ENCODE results near the gene DNAI7.
A peak's percentile ranks its signal among the peaks of the same experiment; 100 is the strongest.

Gene DNAI7

GRCh38 chr12:25195056-25195971, at the start of gene DNAI7, which contains the start of gene ETFRF1:
TSS of gene DNAI7 (minus strand) at chr12:25195160. CDS start at chr12:25195078, 82 bp downstream.
TSS of gene ETFRF1 (plus strand) at chr12:25195237. CDS start at chr12:25203957, 8,720 bp downstream.
- DNase-seq (ENCODE audit: low spot score) = peak; percentile 96

- DNase-seq (ENCODE audit: low spot score) = no peak
Observed at GRCh38 chr12:25243680-25243990, 48.7 kb upstream of the DNAI7 start.

GRCh38 chr12:25242981-25243679, 48.2 kb upstream of the DNAI7 start:
- peak; percentile 9 for DNase-seq (ENCODE audit: low spot score)

GRCh38 chr12:25241167-25242020, 46.4 kb upstream of the DNAI7 start:
- peak; percentile 43 for DNase-seq (ENCODE audit: low spot score)

GRCh38 chr12:25236626-25237025, 41.7 kb upstream of the DNAI7 start:
- no peak for DNase-seq (ENCODE audit: low spot score)

- no peak for DNase-seq (ENCODE audit: low spot score)
Observed at GRCh38 chr12:25236190-25236589, 41.2 kb upstream of the DNAI7 start.

GRCh38 chr12:25213338-25213737, 18.4 kb upstream of the DNAI7 start:
- no peak for DNase-seq (ENCODE audit: low spot score)

- no peak for DNase-seq (ENCODE audit: low spot score)
Observed at GRCh38 chr12:25208554-25208953, 13.6 kb upstream of the DNAI7 start.

- no peak for DNase-seq (ENCODE audit: low spot score)
Observed at GRCh38 chr12:25207846-25208245, 12.9 kb upstream of the DNAI7 start.

GRCh38 chr12:25207411-25207810, 12.5 kb upstream of the DNAI7 start:
- DNase-seq (ENCODE audit: low spot score) = no peak

GRCh38 chr12:25202137-25202536, 7.2 kb upstream of the DNAI7 start:
- DNase-seq (ENCODE audit: low spot score) = no peak

- DNase-seq (ENCODE audit: low spot score) = peak; percentile 59
Observed at GRCh38 chr12:25200703-25201102, 5.7 kb upstream of the DNAI7 start.

GRCh38 chr12:25197608-25198007, 2.6 kb upstream of the DNAI7 start:
- DNase-seq (ENCODE audit: low spot score) = no peak

- DNase-seq (ENCODE audit: low spot score) = no peak
Observed at GRCh38 chr12:25194722-25195055, 271 bp downstream of the DNAI7 start.

- DNase-seq (ENCODE audit: low spot score) = no peak
Observed at GRCh38 chr12:25194214-25194613, 746 bp downstream of the DNAI7 start.

- no peak for DNase-seq (ENCODE audit: low spot score)
Observed at GRCh38 chr12:25190793-25191192, 4.2 kb downstream of the DNAI7 start.

GRCh38 chr12:25189656-25190055, 5.3 kb downstream of the DNAI7 start:
- no peak for DNase-seq (ENCODE audit: low spot score)

GRCh38 chr12:25187781-25188180, 7.2 kb downstream of the DNAI7 start:
- DNase-seq (ENCODE audit: low spot score) = peak; percentile 81

- DNase-seq (ENCODE audit: low spot score) = peak; percentile 70
Observed at GRCh38 chr12:25186788-25187402, 8.1 kb downstream of the DNAI7 start.

GRCh38 chr12:25186038-25186787, 8.7 kb downstream of the DNAI7 start:
- DNase-seq (ENCODE audit: low spot score) = no peak

- DNase-seq (ENCODE audit: low spot score) = no peak
Observed at GRCh38 chr12:25184132-25184531, 10.8 kb downstream of the DNAI7 start.

Data from kidney tubule cell (primary cell).